GM12891 (cell line): ENCODE data around the gene PNMT.

Source experiments
- POLR2A ChIP-seq: IDR thresholded peaks from 2 replicates; pipeline ENCODE4 v1.6.1; 2011; ENCODE audit warnings: low read depth, low read length, control low read depth
- POLR2AphosphoS5 ChIP-seq: IDR thresholded peaks from 2 replicates; pipeline ENCODE4 v1.6.1; 2011; ENCODE audit warnings: low read depth, low read length, control low read depth
- POU2F2 ChIP-seq: IDR thresholded peaks from 2 replicates; pipeline ENCODE4 v1.6.1; 2011; ENCODE audit warnings: low read depth, mild to moderate bottlenecking, control low read depth, low read length, moderate library complexity
- SPI1 ChIP-seq: IDR thresholded peaks from 2 replicates; pipeline ENCODE4 v1.6.1; 2011; ENCODE audit warnings: low read depth, low read length, control low read depth
- TAF1 ChIP-seq: IDR thresholded peaks from 2 replicates; pipeline ENCODE4 v1.6.1; 2011; ENCODE audit warnings: low read depth, low read length, control low read depth

DNA sequence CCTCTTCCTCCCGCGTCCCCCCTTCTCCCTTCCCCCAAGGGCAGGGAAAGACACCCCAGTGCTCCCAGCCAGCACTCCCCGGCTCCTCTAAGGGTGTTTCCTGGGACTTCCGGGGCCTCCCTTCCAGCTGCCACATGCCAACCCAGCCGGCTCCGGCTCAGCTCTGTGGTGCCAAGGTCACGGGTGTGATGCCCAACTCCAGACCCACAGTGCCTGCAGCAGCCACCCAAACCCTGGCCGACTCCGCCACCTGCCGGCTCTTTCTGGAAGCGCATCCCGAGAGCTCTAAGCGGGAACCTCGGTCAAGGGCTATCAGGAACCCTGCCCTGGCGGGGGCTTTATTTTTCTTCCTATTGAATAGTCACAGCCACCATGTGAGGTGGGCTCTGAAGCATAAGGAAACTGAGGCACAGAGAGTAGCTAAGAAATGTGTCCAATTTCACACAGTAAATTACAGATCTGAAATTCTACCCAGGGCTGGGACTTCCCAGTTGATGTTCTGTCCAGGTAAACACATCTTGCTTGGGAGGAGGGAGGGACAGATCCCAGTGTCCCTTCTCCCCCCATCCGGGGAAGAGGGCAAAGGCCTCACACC is 44.8 kb upstream of the PNMT start:
- TF ChIP-seq POLR2AphosphoS5, result no peak
- TF ChIP-seq POLR2A, result no peak
- TF ChIP-seq SPI1, result no peak
- TF ChIP-seq TAF1, result no peak
- no peak for TF ChIP-seq POU2F2
